H1 (cell line): ENCODE data around the gene ARHGAP18. TPM values are rescaled to one million over a fixed set of nuclear protein-coding genes. Genes with fewer than 3 reads are reported as not detected.

Experiments
- CHD2 ChIP-seq: IDR thresholded peaks from 2 replicates; pipeline ENCODE4 v1.6.1; 2012; ENCODE audit warnings: low read length, improper control_type of control experiment
- PHF8 ChIP-seq: fragments of 200-600 bp; sonication (generic); conservative IDR thresholded peaks from 2 replicates; pipeline ENCODE4 v1.7.1; 2012; ENCODE audit warnings: low read depth, mild to moderate bottlenecking, inconsistent platforms, low read length, moderate library complexity
- POU5F1 ChIP-seq: IDR thresholded peaks from 2 replicates; pipeline ENCODE4 v1.6.1; 2011; ENCODE audit warnings: low read depth, mild to moderate bottlenecking, low read length, moderate library complexity
- RXRA ChIP-seq: IDR thresholded peaks from 2 replicates; pipeline ENCODE4 v1.6.1; 2011; ENCODE audit warnings: low read depth, mild to moderate bottlenecking, low read length, moderate library complexity; ENCODE audit not compliant: insufficient read depth
- SP2 ChIP-seq: IDR thresholded peaks from 2 replicates; pipeline ENCODE4 v1.6.1; 2012; ENCODE audit warnings: mild to moderate bottlenecking, low read length, inconsistent platforms
- polyA plus RNA-seq, 7 experiments: library from polyadenylated mRNA; depleted of rRNA in 3 of 7; stranded (reverse) in 5 of 7; unstranded in 2 of 7; fragments of >200 nt in 5 of 7; fragments of 200-250 nt in 2 of 7; gene quantifications; 1 replicate in 5 of 7; 2 replicates in 1 of 7; 4 replicates in 1 of 7; pipeline versions ENCODE4 v1.2.1 to v1.2.3, GENCODE V29; 2011 to 2013; ENCODE audit warnings: missing spikeins in 2 of 7, mixed read lengths in 2 of 7
- total RNA-seq: library from RNA; stranded (reverse); fragmentation: NEBNext Ultra II Directional; extraction: Animal tissue kit (Norgen Biotek cat#: 25700); gene quantifications from 2 replicates; pipeline ENCODE4 v1.2.1, GENCODE V29; 2021

Gene ARHGAP18
- total and polyA plus RNA-seq, 2 of the 8 experiments (the other 6 are each of a cell fraction or from before 2014, with no cell fraction given) = 0.83 to 4.5 TPM

DNA sequence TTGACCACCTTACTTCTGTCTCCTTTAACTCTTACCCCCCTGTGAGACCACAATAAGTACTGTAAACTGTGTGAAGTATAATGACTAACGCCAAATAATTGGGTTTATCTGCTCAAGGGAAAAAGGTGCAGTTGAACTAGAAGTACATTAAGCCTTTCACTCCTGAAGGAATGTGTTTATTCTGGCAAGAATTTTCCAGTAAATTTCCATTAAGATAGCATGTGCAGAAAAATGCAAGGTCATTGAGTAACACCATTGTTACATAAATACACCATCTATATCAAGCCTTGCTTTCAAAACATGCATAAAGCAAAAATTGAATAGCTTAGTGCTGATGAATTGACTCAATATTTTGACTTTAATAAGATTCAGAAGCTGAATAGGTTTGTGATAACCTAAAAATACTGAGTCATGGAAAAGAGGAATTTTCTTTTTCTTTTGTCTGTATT is 65.4 kb downstream of the ARHGAP18 start (continued):
- TF ChIP-seq SP2 (no peak), RXRA (no peak), POU5F1 (no peak), CHD2 (no peak), PHF8 (no peak)
